Osteocyte (in vitro differentiated cells): ENCODE data around the gene SCIN. TPM values are rescaled to one million over a fixed set of nuclear protein-coding genes. Genes with fewer than 3 reads are reported as not detected.
"Not testable (repeated sequence)": the region's sequence is repeated elsewhere in the genome, so short reads cannot be mapped to it uniquely, and the experiment has no call there.

Experiments
- DNase-seq: peaks from one replicate; pipeline ENCODE4 v3.0.0; 2021; ENCODE audit warnings: mixed read lengths; ENCODE audit not compliant: unreplicated experiment; ENCODE audit errors: extremely low spot score
- H3K27ac Mint-ChIP-seq: one replicate; pipeline ENCODE4 v1.8.0; 2021; ENCODE audit warnings: mild to moderate bottlenecking, mixed read lengths; ENCODE audit not compliant: unreplicated experiment
- H3K27me3 Mint-ChIP-seq: one replicate; pipeline ENCODE4 v1.8.0; 2021; ENCODE audit warnings: mixed read lengths; ENCODE audit not compliant: unreplicated experiment
- H3K36me3 Mint-ChIP-seq: one replicate; pipeline ENCODE4 v1.8.0; 2021; ENCODE audit warnings: mixed read lengths; ENCODE audit not compliant: unreplicated experiment
- H3K4me1 Mint-ChIP-seq: one replicate; pipeline ENCODE4 v1.8.0; 2021; ENCODE audit warnings: mixed read lengths; ENCODE audit not compliant: unreplicated experiment
- H3K4me3 Mint-ChIP-seq: one replicate; pipeline ENCODE4 v1.8.0; 2021; ENCODE audit warnings: mild to moderate bottlenecking, moderate library complexity, mixed read lengths; ENCODE audit not compliant: unreplicated experiment
- H3K9me3 Mint-ChIP-seq: one replicate; pipeline ENCODE4 v1.8.0; 2021; ENCODE audit warnings: mixed read lengths; ENCODE audit not compliant: unreplicated experiment
- CTCF ChIP-seq: fragments of 200-600 bp; sonication (generic); IDR thresholded peaks from 2 replicates; pipeline ENCODE4 v1.5.0; 2021; ENCODE audit warnings: antibody characterized with exemption, mild to moderate bottlenecking, moderate library complexity
- long read RNA-seq: library from polyadenylated mRNA; unstranded; transcript quantifications from one replicate; pipeline ENCODE4 v2.0.0, GENCODE V29; 2021
- total RNA-seq: library from RNA; stranded (reverse); gene quantifications from 2 replicates; pipeline ENCODE4 v1.2.1, GENCODE V29; 2021

The SCIN gene
- 1.6 and 2.5 TPM in 2 replicates for total RNA-seq
- long read RNA-seq, full-length matches to known transcripts = 24 of 32 reads
- long read RNA-seq, partial matches to known transcripts = 6 of 32 reads
- long read RNA-seq, other reads (novel, unspliced or antisense) = 2 of 32 reads

GRCh38 chr7:12570534-12571461, at the start of gene SCIN:
TSS of gene SCIN (plus strand) at chr7:12570720. CDS start at chr7:12570787, 67 bp downstream.
- Mint-ChIP-seq H3K4me3 (peak within 1 kb of the TSS; percentile 79), H3K4me1 (peaks cover 22% of the 10 kb centered on the region)

GRCh38 chr7:12524794-12525386, 45.6 kb upstream of the SCIN start:
- peaks cover 33% of the 10 kb centered on the region for H3K27me3 Mint-ChIP-seq
- DNase-seq = no peak
- H3K36me3 Mint-ChIP-seq = no peaks in the 10 kb centered on the region
- H3K27ac Mint-ChIP-seq = no peak overlapping the region
- H3K4me1 Mint-ChIP-seq = no peaks in the 10 kb centered on the region
- no peak overlapping the region for H3K4me3 Mint-ChIP-seq
- H3K9me3 Mint-ChIP-seq = no peaks in the 10 kb centered on the region
- peak; percentile 74 for TF ChIP-seq CTCF

More at GRCh38 chr7:12570534-12571461, at the start of gene SCIN:
- no peak within 1 kb of the TSS for H3K27ac Mint-ChIP-seq
- DNase-seq = no peak
- no peaks in the 10 kb centered on the region for H3K9me3 Mint-ChIP-seq
- peaks cover 21% of the 10 kb centered on the region for H3K27me3 Mint-ChIP-seq
- no peaks in the 10 kb centered on the region for H3K36me3 Mint-ChIP-seq
- TF ChIP-seq CTCF = no peak

GRCh38 chr7:12526693-12527092, 43.8 kb upstream of the SCIN start:
- not testable (repeated sequence) for H3K36me3 Mint-ChIP-seq, H3K4me1 Mint-ChIP-seq, H3K4me3 Mint-ChIP-seq, DNase-seq, H3K9me3 Mint-ChIP-seq, H3K27ac Mint-ChIP-seq
- H3K27me3 Mint-ChIP-seq = peaks cover 17% of the 10 kb centered on the region

- DNase-seq, H3K4me3 Mint-ChIP-seq, H3K4me1 Mint-ChIP-seq, H3K27me3 Mint-ChIP-seq, H3K36me3 Mint-ChIP-seq, H3K27ac Mint-ChIP-seq, H3K9me3 Mint-ChIP-seq: not testable (repeated sequence)
These were observed 42.9 kb upstream of the SCIN start for GRCh38 chr7:12527670-12528069.

GRCh38 chr7:12529971-12530710, 40.4 kb upstream of the SCIN start:
- Mint-ChIP-seq H3K4me1 (no peaks in the 10 kb centered on the region), H3K9me3 (no peaks in the 10 kb centered on the region), H3K27ac (no peak overlapping the region), H3K36me3 (no peaks in the 10 kb centered on the region), H3K4me3 (no peak overlapping the region), H3K27me3 (no peaks in the 10 kb centered on the region)
- TF ChIP-seq CTCF = no peak
- no peak for DNase-seq
